IPS-18a (cell line): ENCODE results near the gene PKIG.

ENCODE experiments used
- H3K27ac ChIP-seq: one replicate; pipeline ENCODE4 v1.5.1; 2013; ENCODE audit warnings: low read length
- H3K27me3 ChIP-seq: one replicate; pipeline ENCODE4 v1.6.1; 2013; ENCODE audit warnings: mild to moderate bottlenecking, low read length; ENCODE audit not compliant: control insufficient read depth, insufficient read depth
- H3K36me3 ChIP-seq: one replicate; pipeline ENCODE4 v1.6.1; 2013; ENCODE audit warnings: low read depth, low read length; ENCODE audit not compliant: control insufficient read depth
- H3K4me1 ChIP-seq: one replicate; pipeline ENCODE4 v1.6.1; 2013; ENCODE audit warnings: low read depth, low read length; ENCODE audit not compliant: control insufficient read depth
- H3K4me3 ChIP-seq: one replicate; pipeline ENCODE4 v1.5.1; 2013; ENCODE audit warnings: low read length
- H3K9ac ChIP-seq: one replicate; pipeline ENCODE4 v1.6.1; 2013; ENCODE audit warnings: mild to moderate bottlenecking, low read length, moderate library complexity
- H3K9me3 ChIP-seq: one replicate; pipeline ENCODE4 v1.6.1; 2013; ENCODE audit warnings: low read depth, low read length; ENCODE audit not compliant: control insufficient read depth

Gene PKIG

DNA sequence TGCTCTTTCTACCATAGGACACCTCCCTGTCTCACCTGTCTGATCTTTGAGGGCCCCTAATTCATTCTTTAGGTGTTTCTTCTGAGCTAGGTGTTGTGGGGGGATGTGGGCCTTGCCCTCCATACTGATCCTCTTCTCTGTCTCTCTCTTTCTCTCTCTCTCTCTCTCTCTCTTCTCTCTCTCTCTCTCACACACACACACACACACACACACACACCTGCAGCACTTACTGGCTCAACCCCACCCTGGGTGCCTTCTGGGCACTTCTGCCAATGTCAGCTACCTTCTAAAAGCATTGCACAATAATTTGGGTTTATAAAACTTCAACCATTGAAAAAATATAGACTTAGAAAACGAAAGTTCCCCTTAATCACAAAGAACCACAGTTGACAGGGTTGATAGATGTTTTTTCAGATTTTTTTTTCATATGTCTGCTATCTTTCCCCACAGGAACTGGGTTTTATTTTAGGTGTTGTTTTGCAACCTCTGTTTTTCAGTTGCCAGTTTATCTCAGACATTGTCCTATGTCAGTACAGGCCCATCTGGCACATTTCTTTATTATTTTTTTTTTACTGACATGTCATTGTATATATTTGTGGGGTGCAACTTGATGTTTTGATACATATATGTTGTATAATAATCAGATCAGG is 28.1 kb downstream of the PKIG start:
- Histone ChIP-seq H3K36me3 (no peaks in the 10 kb centered on the region), H3K27me3 (no peaks in the 10 kb centered on the region), H3K9ac (no peak overlapping the region), H3K4me3 (no peak overlapping the region), H3K9me3 (no peaks in the 10 kb centered on the region), H3K27ac (no peak overlapping the region), H3K4me1 (peaks cover 10% of the 10 kb centered on the region)

DNA sequence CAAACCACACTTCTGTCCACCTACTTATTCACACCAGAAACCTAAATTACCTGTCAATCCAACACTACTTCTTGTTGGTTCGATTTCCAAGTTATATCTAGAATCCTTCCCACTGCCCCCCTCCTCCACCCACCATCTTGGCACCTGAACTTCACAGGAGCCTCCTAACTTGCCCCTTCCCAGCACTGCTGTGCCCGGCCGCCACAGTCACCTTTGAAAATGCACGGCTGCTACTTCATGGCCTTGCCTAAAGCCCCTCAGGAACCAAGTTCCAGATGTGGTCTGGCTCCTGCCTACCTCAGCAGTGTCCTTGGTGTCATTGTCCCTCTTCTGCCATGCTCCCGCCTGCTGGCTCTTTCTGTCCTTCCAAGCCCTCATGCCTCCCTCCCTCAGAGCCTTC is 31.2 kb downstream of the PKIG start:
- Histone ChIP-seq H3K27me3 (peaks cover under 1% of the 10 kb centered on the region), H3K36me3 (no peaks in the 10 kb centered on the region), H3K27ac (no peak overlapping the region), H3K4me3 (no peak overlapping the region), H3K9me3 (no peaks in the 10 kb centered on the region), H3K9ac (no peak overlapping the region), H3K4me1 (peaks cover 29% of the 10 kb centered on the region)

DNA sequence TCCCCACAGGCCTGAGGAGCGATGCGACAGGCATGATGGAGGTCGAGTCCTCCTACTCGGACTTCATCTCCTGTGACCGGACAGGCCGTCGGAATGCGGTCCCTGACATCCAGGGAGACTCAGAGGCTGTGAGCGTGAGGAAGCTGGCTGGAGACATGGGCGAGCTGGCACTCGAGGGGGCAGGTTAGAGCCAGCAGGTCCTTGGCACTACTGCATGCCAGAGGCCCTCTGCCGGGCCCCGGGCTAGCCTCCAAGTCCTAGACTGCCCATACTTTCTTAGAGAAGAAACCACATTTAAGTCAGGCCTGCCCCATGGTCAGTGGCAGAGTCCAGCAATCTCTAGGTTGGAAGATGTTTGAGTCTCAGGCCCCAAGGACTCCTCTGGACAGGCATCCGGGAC is 32.1 kb downstream of the PKIG start:
- H3K36me3 ChIP-seq = peaks cover 3% of the 10 kb centered on the region
- H3K4me3 ChIP-seq = no peak overlapping the region
- H3K9ac ChIP-seq = no peak overlapping the region
- H3K4me1 ChIP-seq = peaks cover 28% of the 10 kb centered on the region
- peaks cover 6% of the 10 kb centered on the region for H3K27me3 ChIP-seq
- H3K9me3 ChIP-seq = no peaks in the 10 kb centered on the region
- H3K27ac ChIP-seq = no peak overlapping the region

DNA sequence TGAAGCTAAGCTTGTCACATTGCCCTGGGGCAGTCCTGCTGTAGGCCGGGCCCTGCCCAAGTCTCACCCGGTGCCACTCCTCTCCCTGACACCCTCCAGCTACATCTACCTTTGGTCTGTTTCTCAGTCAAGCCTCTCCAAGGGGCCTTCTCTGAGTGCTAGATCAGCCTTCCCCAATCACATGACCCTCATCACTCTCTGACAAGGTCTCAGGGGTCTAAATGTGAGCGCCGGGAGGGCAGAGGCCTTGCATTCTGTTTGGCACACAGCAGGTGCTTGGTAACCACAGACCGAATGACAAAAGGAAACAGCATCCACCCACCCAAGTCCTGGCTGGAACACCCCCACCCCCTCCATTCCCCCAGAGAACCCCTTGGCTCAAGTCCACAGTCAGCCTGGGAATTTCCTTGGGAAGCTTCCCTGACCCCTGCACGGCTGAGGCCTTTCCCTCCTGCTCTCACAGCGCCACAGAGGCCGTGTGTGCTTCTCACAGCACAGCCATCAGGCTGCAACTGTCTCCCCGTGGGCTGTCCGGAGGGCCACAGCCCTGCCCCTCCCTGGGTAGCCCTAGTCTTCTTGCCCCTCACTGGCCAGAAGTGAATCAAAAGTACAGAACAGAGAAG is 32.9 kb downstream of the PKIG start:
- no peak overlapping the region for H3K9ac ChIP-seq
- H3K27ac ChIP-seq = no peak overlapping the region
- peaks cover 6% of the 10 kb centered on the region for H3K27me3 ChIP-seq
- H3K9me3 ChIP-seq = no peaks in the 10 kb centered on the region
- peaks cover 8% of the 10 kb centered on the region for H3K36me3 ChIP-seq
- H3K4me1 ChIP-seq = peaks cover 24% of the 10 kb centered on the region
- no peak overlapping the region for H3K4me3 ChIP-seq

DNA sequence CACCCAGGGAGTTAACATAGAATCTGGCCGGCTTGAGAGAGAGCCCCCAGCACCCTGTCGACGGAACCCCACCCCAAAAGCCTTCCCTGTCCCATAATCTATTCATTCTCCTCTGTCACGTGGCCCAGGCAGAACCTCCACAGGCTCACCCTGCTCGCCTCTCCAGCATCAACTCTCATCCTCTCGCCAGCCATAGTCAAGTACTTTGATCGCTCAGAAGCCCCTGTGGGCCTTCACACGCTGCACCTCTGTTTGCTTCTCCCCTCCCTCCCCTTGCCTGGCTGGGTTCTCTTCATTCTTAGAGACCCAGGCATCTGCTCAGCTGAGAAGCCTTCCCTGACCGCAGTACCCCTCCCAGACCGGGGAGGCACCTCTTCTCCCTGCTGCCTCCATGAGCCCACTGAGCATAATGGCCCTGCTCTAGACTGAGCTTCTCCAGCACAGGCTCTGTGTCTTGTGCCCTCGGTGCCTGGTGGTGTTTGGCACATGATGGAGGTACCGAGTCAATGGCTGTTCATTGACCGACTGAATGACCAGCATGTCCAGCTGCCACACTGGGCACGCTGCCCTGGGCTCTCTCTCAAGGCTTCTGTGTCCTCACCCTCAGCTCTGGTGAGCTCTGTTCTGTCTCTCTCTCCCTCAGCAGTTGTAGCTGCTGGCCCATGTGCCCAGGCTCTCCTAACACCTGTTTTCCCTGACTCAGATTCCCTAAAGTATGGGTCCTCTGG is 33.7 kb downstream of the PKIG start:
- no peak overlapping the region for H3K4me3 ChIP-seq
- H3K9ac ChIP-seq = no peak overlapping the region
- H3K36me3 ChIP-seq = peaks cover 10% of the 10 kb centered on the region
- no peak overlapping the region for H3K27ac ChIP-seq
- peaks cover 24% of the 10 kb centered on the region for H3K4me1 ChIP-seq
- peaks cover 6% of the 10 kb centered on the region for H3K27me3 ChIP-seq
- H3K9me3 ChIP-seq = no peaks in the 10 kb centered on the region

DNA sequence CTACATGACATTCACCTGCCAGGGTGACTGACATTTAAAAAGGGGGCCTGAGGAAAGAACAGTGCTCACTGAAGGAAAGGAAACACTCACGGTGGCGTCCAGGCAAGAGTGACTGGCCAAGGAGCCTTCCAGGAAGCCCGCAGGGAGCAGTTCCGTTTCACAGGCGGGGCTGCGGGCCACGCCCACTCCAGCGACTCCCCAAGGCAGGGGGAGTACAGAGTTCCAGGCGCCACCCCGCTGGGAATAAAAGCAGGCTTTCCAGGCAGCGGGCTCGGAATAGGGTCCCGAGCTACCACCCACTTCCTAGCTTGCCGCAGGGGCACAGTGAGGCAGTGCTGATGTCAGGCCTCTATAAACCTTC is 34.2 kb downstream of the PKIG start:
- Histone ChIP-seq H3K9me3 (no peaks in the 10 kb centered on the region), H3K27me3 (peaks cover 6% of the 10 kb centered on the region), H3K9ac (no peak overlapping the region), H3K4me1 (peaks cover 24% of the 10 kb centered on the region), H3K36me3 (peaks cover 10% of the 10 kb centered on the region), H3K27ac (no peak overlapping the region), H3K4me3 (no peak overlapping the region)

DNA sequence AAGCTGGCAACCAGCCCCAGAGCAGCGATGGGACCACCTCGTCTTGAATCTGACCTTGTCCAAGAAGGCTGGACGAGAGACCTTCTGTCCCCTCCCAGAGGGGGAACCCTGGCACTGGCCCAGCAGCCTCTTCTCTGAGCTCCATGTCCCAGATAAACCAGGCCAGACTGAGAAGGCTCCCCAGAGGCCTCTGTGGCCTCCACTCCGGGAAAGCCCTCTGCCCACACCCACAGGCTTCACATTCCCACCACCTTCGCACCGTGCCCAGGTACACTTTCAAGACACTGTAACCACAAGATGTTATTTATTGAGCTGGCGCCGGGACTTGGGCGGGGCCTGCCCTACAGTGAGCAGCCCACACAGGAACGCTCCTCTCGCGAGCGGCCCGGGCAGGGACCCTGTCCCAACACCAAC is 35.9 kb downstream of the PKIG start:
- peaks cover 10% of the 10 kb centered on the region for H3K36me3 ChIP-seq
- peaks cover 6% of the 10 kb centered on the region for H3K27me3 ChIP-seq
- no peak overlapping the region for H3K9ac ChIP-seq
- H3K4me3 ChIP-seq = no peak overlapping the region
- H3K27ac ChIP-seq = no peak overlapping the region
- no peaks in the 10 kb centered on the region for H3K9me3 ChIP-seq
- peaks cover 24% of the 10 kb centered on the region for H3K4me1 ChIP-seq

DNA sequence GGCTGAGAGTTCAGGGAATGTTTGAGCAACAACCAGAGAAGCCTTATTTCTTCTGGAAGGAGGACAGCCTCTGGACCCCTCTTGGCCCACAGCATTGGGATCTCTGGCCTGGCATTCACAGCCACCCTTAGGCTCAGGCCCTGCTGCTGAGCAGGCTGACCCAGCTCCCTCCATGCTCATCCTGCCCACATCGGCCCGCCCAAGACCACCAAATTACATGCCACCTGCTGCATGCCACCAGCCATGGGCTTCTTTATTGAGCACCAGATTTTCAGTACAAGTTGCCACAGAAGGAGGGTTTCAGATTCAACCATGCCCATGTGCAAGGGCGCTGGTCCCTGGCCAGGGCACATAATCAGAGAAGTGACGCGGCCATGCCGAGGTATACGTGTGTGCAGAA is 36.9 kb downstream of the PKIG start:
- peaks cover 24% of the 10 kb centered on the region for H3K4me1 ChIP-seq
- H3K9ac ChIP-seq = no peak overlapping the region
- H3K27me3 ChIP-seq = peaks cover 6% of the 10 kb centered on the region
- H3K9me3 ChIP-seq = no peaks in the 10 kb centered on the region
- H3K36me3 ChIP-seq = peaks cover 10% of the 10 kb centered on the region
- H3K4me3 ChIP-seq = no peak overlapping the region
- H3K27ac ChIP-seq = no peak overlapping the region

DNA sequence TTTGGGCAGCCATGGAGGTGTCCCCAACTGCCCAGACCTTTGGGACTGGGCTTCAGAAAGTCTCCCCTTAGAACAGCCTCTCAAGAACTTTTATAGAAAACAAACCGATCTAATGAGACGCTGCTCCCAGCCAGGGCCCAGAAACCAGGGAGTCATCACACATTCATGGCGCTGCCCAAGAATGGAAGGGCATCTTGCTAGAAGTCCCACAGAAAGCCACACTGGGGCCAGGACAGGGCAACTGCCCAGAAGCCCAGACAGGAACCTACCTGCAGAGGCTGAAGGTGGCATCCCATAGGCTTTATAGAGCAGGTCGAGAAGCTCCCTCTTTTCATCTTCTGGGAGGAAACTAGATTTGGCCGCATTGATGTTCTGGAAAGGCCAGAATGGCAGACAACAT is 37.7 kb downstream of the PKIG start:
- Histone ChIP-seq H3K4me1 (peaks cover 23% of the 10 kb centered on the region), H3K36me3 (peaks cover 10% of the 10 kb centered on the region), H3K9ac (no peak overlapping the region), H3K9me3 (no peaks in the 10 kb centered on the region), H3K4me3 (no peak overlapping the region), H3K27me3 (peaks cover 6% of the 10 kb centered on the region), H3K27ac (no peak overlapping the region)

DNA sequence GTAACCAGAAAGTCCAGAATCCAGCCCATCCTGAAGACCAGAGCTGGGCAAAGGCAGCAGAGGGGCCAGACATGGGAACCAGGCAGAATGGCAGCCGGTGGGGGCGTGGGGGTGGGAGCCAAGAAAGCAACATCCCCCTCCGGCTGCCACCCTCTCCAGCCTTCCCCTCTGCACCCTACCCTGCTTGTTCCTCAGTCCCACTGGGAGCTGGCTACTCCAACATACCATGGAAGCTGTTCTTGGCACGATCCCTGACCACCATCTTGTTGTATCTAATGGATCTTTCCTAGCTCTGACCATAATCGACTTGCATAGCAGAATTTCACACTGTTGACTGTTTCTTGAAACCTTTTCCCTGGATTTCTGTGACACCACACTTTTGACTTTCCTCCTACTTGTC is 38.9 kb downstream of the PKIG start:
- Histone ChIP-seq H3K9ac (no peak overlapping the region), H3K27me3 (peaks cover 6% of the 10 kb centered on the region), H3K4me1 (peaks cover 10% of the 10 kb centered on the region), H3K4me3 (no peak overlapping the region), H3K36me3 (peaks cover 10% of the 10 kb centered on the region), H3K27ac (no peak overlapping the region), H3K9me3 (no peaks in the 10 kb centered on the region)

DNA sequence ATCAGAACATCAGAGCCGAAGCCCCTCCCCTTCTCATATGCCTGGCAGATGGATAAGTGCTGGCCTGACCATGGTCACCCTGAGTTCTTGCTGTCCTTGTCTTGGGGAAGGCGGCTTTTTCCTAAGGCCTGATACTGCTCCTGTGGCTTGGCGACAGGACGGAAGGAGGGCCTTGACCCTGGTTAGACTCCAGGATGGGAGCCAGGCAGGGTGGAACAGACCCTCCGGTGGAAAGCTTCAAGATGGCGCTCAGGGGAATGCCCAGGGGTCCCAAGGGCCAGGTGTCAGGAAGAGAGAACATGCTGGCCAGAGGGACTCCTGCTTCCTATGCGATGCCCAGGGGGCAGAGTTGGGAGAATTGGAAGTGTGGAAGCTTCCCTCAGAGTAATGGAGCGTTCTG is 39.6 kb downstream of the PKIG start:
- peaks cover 10% of the 10 kb centered on the region for H3K36me3 ChIP-seq
- no peak overlapping the region for H3K27ac ChIP-seq
- no peak overlapping the region for H3K9ac ChIP-seq

More for the DNA sequence above, 39.6 kb downstream of the PKIG start:
- Histone ChIP-seq H3K4me3 (no peak overlapping the region), H3K27me3 (peaks cover 6% of the 10 kb centered on the region), H3K9me3 (no peaks in the 10 kb centered on the region), H3K4me1 (peaks cover 4% of the 10 kb centered on the region)
